NCI-H2081 treated with DMSO at 0.1 percent for 48 hours (cell line): Measurements from ENCODE around the gene C15orf39.

Experiments
- DNase-seq: peaks from one replicate; lab custom pipeline; 2025; lab: John Stamatoyannopoulos, UW

C15orf39 gene

GRCh38 chr15:75197062-75197630, 4.5 kb upstream of the C15orf39 start:
- no peak for DNase-seq

- DNase-seq, result no peak
Observed at GRCh38 chr15:75198560-75199356, 2.9 kb upstream of the C15orf39 start.

- no peak for DNase-seq
Observed at GRCh38 chr15:75199357-75199940, 2.2 kb upstream of the C15orf39 start.

- DNase-seq, result no peak
Observed at GRCh38 chr15:75200391-75200764, 1.3 kb upstream of the C15orf39 start.

- no peak for DNase-seq
Observed at GRCh38 chr15:75200765-75201615, 692 bp upstream of the C15orf39 start.

- no peak for DNase-seq
Observed at GRCh38 chr15:75202251-75203016, 752 bp downstream of the C15orf39 start.

- no peak for DNase-seq
Observed at GRCh38 chr15:75203017-75203907, 1.6 kb downstream of the C15orf39 start.

GRCh38 chr15:75203908-75204263, 2.2 kb downstream of the C15orf39 start:
- DNase-seq, result no peak

- DNase-seq, result peak; percentile 55
Observed at GRCh38 chr15:75204340-75205063, 2.8 kb downstream of the C15orf39 start.

- no peak for DNase-seq
Observed at GRCh38 chr15:75205064-75205395, 3.3 kb downstream of the C15orf39 start.

- DNase-seq, result no peak
Observed at GRCh38 chr15:75206006-75206405, 4.3 kb downstream of the C15orf39 start.

GRCh38 chr15:75206803-75207617, 5.3 kb downstream of the C15orf39 start:
- DNase-seq, result no peak

- no peak for DNase-seq
Observed at GRCh38 chr15:75207618-75208500, 6.2 kb downstream of the C15orf39 start.

GRCh38 chr15:75208501-75209288, 7.0 kb downstream of the C15orf39 start:
- DNase-seq, result no peak

- DNase-seq, result no peak
Observed at GRCh38 chr15:75209289-75209676, 7.6 kb downstream of the C15orf39 start.

GRCh38 chr15:75210811-75211230, 9.1 kb downstream of the C15orf39 start:
- no peak for DNase-seq

GRCh38 chr15:75211436-75212199, 9.9 kb downstream of the C15orf39 start:
- no peak for DNase-seq
